ENCODE data around the gene SLC2A11.
"Not testable (repeated sequence)": the region's sequence is repeated elsewhere in the genome, so short reads cannot be mapped to it uniquely, and the experiment has no call there.

Gene SLC2A11

DNA sequence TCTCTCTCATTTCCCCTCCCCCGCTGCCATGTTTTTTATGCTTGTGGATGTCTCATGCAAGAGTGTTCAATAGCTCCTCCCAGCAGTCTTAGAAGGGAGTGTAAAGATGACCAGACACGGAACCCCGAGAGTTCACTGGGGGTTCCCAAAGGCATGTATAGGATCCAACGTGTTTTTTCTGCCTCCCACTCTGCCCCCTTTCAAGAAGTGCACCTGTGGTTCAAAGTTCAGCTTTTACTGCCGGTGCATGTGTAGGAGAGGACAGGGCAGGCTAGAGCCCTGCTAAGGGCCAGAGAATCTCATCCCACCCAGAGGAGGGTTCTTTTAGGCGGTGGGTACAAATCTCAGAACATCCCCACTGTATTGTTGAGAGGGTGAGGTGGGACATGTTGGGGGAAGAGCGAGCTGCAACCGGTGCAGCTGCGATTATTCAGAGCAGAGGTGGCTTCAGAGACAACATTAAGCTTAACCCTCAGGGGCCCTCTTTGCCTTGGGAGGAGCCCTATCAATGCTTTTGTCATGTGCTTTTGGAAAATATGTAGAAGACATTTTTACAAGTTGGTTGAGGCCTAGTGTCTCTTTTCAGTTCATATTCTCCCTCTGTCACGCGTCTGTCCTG is 51.0 kb downstream of the SLC2A11 start:
- no peak for DNase-seq (ENCODE audit: low read depth)

DNA sequence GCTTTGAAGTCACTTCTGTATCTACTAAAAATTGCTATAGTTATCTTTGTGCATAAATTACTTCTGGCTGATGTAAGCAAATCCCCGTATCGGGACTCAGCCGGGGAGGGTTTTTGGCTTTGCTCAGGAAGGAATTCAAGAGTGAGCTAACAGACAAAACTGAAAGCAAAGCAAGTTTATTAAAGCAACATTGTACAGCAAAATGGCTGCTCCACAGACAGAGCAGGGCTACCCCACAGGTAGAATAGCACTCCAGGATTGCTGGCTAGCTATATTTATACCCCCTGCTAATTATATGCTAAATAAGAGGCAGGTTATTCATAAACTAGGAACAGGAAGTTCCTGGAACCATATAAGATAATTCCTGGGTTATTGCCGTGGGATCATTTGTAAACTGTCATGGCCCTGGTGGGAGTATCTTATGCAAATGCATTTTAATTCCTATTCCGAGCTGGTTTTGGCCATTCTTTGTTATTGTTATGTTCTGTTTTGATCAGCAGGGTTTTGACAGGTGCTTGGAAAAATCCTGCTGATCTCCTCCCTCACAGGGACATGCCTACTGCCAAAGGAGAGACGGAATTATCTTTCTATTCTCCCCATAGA is 51.7 kb downstream of the SLC2A11 start:
- no peak for DNase-seq (ENCODE audit: low read depth)

DNA sequence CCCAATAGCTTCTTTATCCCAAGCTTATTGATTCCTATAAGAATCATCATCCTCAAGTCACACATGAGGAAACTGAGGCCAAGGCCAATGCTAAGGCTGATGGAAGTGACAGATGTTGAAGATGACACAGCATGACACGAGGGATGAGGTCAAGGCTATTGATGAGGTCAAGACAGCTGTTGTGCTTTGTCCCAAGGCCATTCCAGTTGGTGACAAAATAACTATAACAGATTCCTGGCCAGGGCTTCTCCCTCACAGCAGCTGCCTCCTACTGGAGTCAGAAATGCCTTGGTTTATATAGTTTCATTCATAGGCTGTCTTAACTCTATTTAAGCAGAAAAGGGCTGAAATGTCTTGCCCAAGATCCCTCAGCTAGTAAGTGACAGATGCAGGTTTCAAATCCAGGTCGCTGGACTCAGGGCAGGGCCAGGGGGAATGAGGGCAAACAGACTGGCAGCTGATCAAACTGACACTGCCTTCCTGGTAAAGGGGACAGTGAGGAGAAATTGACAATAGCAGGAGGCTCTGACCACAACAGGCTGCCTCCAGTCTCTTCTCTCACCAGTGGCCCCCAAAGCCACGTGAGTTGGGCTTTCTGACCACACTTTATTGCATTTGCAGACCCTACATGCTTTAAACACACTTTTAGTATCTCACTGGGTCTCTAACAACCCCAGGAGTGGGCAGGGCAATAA is 53.0 kb downstream of the SLC2A11 start:
- no peak for DNase-seq (ENCODE audit: low read depth)

DNA sequence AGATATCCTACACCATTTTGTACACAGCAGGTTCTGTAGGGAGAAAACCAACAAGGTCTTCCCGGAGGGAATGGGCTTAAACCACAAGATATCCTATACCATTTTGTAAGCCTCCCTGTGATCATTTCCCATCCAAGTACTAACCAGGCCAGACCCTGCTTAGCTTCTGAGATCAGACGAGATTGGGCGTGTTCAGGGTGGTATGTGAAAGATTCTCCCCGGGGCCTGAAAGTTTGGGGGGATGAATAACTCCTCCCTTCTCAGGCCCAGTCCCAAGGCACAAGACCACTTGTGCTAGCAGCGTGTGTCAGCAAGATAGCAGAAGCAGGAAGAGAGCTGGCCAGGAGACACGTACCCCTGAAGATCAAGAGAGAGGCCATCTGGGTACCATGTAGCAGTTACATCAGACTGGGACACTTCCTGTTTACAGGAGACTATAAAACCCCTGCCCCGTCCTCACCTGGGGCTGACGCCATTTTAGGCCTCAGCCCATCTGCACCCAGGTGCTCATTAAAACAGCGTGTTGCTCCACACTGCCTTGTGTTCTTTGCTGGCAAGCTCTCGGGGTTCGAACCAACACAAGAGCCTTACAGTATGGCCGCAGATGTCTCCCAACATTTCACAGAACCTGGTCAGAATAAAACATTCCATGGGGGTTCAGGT is 53.8 kb downstream of the SLC2A11 start:
- DNase-seq (ENCODE audit: low read depth), result no peak

DNA sequence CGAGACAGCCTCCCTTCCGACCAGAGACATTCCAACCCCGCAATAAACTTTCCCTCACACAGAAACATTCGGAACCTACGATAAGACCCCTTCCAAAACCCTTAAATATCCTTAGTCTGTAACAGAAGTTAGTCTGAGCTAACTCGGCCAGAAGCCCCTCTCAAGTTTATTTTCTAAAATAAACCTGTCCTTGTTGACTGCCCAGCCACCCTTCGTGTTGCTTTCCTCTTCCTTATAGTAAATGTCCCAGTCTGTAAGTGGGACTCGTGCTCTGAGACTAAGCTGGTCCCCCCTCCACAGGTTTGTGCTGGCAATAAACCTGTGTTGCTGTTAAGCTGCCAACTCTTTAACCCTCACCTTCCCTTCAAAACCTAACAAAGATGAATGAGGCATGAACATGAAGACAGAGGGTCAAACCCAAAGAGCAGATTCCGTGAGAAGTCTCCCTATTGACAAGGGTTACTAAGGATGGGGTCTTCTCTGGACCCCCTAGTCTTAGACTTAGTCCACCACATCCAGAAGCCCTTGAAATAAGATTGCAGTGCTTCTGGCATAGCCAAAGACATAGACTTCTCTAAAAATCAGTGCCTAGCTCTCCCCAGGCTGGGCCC is 54.7 kb downstream of the SLC2A11 start:
- DNase-seq (ENCODE audit: low read depth), result no peak

DNA sequence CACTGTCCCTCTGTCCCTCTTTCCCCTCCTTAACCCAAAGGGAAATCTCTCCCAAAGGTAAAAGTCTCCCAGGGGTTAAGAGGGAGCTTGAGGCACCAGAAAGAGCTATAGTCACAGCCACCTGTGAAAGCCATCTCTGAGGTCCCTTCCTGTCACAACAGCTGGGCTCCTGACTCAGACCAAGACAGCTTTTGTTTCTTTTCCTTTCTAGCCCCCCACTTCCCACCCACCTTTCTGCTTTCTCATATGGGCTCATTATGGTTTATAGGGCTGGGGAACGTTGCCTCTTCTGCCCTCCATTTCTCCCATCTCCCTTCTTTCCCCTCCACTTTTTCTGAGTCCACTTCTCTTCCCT is 55.6 kb downstream of the SLC2A11 start:
- DNase-seq (ENCODE audit: low read depth), result no peak

DNA sequence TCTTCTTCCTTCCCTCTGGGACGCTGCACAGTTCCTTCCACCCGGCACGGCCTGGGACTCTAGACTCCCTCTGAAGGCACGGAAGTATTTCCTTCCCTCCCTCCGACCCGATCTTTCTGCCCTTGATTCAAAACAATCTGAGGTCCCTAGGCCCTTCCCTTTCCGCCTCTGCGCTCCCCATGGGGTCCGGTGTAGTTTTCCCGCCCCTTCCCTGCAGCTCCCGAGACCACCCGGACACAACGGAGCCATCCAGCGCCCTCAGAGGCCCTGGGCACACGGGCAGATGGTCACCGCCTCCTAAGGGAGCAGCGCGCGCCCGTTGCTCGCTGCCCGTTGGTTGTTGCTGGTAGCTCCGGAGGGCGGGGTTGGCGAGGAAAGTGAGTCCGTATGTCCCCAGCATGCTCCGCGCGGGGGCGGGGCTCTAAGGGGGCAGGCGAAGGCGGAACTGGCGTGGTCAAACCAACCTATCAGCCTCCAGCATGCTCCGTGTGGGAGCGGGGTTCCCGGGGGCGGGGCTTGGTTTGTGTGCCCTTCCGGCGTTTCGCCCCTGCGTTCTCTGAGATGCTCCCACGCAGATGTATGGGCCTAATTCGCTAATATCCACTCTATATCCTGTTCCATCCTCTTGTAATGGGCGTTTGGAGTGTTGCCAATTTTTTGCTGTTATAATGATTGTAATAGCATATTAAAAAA is 56.1 kb downstream of the SLC2A11 start:
- DNase-seq (ENCODE audit: low read depth), result peak; percentile 97

DNA sequence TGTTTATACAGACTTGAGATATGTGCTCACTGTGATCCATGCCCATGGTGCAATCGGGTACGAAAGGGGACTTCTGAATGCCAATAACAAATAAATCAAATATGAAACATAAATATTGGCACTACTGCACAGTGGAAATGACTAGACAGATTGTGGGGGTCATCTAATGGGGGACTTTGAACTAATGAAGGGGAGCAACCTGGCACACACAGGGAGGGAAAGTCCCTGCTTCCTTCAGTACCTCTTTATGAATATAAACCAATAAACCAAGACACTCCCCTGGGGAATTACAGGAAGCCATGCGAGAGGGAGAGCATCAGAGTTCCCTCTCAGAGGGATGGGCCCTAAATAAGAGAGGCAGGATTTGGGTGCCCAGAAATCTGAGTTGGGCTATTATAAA is 57.6 kb downstream of the SLC2A11 start:
- no peak for DNase-seq (ENCODE audit: low read depth)

DNA sequence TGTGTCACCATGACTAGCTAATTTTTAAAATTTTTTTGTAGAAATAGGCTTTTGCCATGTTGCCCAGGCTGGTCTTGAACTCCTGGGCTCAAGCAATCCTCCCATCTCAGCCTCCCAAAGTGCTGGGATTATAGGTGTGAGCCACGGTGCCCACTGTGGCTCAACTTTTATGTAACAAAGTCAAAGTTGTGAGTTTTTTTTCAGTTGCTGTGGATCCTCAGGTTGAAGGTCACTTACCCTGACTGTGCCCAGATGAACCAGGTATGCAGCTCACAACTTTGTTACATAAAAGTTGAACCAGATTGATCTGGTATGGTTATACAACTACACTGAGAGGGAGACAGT is 62.6 kb downstream of the SLC2A11 start:
- DNase-seq (ENCODE audit: low read depth), result not testable (repeated sequence)

DNA sequence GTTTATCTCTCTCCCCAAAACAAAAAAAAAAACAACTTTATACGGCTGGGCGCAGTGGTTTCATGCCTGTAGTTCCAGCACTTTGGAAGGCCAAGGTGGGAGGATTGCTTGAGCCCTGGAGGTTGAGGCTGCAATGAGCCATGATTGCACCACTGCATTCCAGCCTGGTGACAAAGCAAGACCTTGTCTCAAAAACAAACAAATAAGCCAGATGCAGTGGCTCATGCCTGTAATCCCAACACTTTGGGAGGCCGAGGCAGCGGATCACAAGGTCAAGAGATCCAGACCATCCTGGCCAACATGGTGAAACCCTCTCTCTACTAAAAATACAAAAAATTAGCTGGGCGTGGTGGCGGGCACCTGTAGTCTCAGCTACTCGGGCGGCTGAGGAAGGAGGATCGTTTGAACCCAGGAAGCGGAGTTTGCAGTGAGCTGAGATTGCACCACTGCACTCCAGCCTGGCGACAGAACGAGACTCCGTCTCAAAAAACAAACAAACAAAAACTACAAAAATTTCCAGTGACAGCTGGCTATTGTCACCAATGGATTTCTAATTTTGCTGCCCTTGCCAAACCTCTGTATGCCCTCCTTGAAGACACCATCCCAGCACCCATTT is 64.0 kb downstream of the SLC2A11 start:
- not testable (repeated sequence) for DNase-seq (ENCODE audit: low read depth)

DNA sequence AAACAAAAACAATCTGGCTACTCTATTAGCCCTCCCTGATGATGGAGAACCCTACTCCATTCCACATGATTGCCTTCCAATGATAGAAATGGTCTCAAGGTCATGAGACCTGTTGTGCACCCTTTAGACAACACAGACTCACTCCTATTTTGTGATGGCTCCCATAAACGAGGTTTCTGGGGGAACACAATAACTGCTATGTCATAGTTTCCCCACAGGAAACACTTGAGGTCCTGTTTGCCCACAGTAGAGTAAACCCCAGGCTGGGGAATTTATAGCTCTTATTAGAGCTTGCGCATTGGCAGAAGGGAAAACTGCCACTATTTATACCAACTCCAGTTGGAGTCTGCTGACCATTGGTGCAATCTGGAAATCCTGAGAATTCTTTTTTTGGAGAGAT is 65.2 kb downstream of the SLC2A11 start:
- DNase-seq (ENCODE audit: low read depth), result no peak

DNA sequence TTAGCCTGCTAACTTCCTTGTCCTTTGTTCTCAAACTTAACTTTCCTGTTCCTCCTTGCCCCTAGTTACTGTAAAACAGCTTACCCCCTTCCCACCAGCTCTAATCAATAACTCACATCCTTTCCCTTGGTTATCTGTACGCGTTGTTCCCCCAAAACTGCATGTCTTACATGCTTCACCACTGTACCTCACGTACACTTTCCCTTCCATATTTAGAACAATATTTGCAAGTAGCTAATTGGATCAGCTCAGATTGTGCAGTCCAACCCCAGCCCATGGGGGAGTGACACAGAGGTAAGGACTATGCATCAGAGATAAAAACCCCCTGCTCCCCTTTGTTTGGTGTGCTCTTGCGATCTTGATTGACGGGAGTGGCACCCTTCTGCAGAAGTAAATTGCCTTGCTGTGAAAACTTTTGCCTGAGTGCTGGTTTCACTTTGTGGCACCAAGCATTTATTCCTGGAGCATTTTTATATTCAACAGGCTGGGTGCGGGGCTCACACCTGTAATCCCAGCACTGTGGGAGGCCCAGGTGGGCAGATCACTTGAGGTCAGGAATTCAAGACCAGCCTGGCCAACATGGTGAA is 67.4 kb downstream of the SLC2A11 start:
- no peak for DNase-seq (ENCODE audit: low read depth)

DNA sequence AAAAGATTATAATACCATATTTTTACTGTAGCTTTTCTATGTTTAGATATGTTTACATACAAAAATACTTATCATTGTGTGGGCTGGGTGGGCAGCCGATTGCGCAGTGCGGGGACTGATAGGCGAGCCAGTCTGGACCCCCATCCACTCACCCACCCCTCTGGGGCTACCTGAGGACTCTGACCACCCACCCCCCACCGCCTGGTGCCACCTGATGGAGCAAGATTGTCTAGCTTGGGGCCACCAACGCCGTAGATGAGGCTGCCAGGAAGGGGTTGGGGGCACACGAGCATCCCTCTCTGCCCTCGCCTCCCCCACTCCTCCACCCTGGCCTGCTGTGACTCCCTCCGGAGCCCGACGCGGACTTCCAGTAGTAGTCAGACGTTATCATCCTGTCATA is 68.9 kb downstream of the SLC2A11 start:
- DNase-seq (ENCODE audit: low read depth), result no peak

Measured in stromal cell of bone marrow (primary cell).